Cardiac muscle cell (in vitro differentiated cells and primary cell): ENCODE measurements around the gene SALL1. TPM values are rescaled to one million over a fixed set of nuclear protein-coding genes. Genes with fewer than 3 reads are reported as not detected.

ENCODE experiments used
- DNase-seq, 2 donors: peaks; one replicate each; pipeline versions ENCODE4 v3.0.0 to v3.0.0-alpha.2; 2010 to 2017; ENCODE audit warnings: low read depth in 1 of 2, low spot score in 1 of 2
- H3K27ac ChIP-seq: fragments of 200-600 bp; sonication (generic); 2 replicates; pipeline ENCODE4 v1.5.1; 2016
- H3K27me3 ChIP-seq: fragments of 200-600 bp; sonication (generic); 2 replicates; pipeline ENCODE4 v1.6.0; 2016; ENCODE audit warnings: control low read depth
- H3K36me3 ChIP-seq: fragments of 200-600 bp; sonication (generic); 2 replicates; pipeline ENCODE4 v1.5.1; 2016; ENCODE audit warnings: control low read depth
- H3K4me1 ChIP-seq: fragments of 200-600 bp; sonication (generic); 2 replicates; pipeline ENCODE4 v1.8.1; 2017; ENCODE audit warnings: low read depth, mild to moderate bottlenecking, mixed run types
- H3K4me3 ChIP-seq: fragments of 200-600 bp; sonication (generic); 2 replicates; pipeline ENCODE4 v1.5.1; 2016; ENCODE audit warnings: mild to moderate bottlenecking
- H3K9me3 ChIP-seq: fragments of 200-600 bp; sonication (generic); 2 replicates; pipeline ENCODE4 v1.5.1; 2017; ENCODE audit warnings: low read depth, mild to moderate bottlenecking, control low read depth
- CTCF ChIP-seq: IDR thresholded peaks from 2 replicates; pipeline ENCODE4 v1.5.1; 2012; ENCODE audit warnings: low read depth, mild to moderate bottlenecking, low read length
- polyA plus RNA-seq: library from polyadenylated mRNA; unstranded; fragments of >200 nt; fragmentation: Nextera tagmentation; extraction: Ambion mirVana; gene quantifications from 2 replicates; pipeline ENCODE4 v1.2.1, GENCODE V29; 2016
- total RNA-seq: library from RNA; depleted of rRNA; stranded (reverse); fragments of >200 nt; gene quantifications from 2 replicates; pipeline ENCODE4 v1.2.3, GENCODE V29; 2016

The SALL1 gene
- total and polyA plus RNA-seq, 2 experiments from 2014 or later, result 4.2 to 16.7 TPM

GRCh38 chr16:51112323-51112722, 38.7 kb downstream of the SALL1 start:
- TF ChIP-seq CTCF, result no peak
- Histone ChIP-seq H3K27ac (no peak overlapping the region), H3K36me3 (no peaks in the 10 kb centered on the region), H3K27me3 (peaks cover 63% of the 10 kb centered on the region), H3K4me1 (no peaks in the 10 kb centered on the region), H3K4me3 (no peak overlapping the region), H3K9me3 (no peaks in the 10 kb centered on the region)
- DNase-seq, result no peak

- H3K9me3 ChIP-seq, result no peaks in the 10 kb centered on the region
- DNase-seq, result no peak
- H3K27ac ChIP-seq, result no peak overlapping the region
- peaks cover 63% of the 10 kb centered on the region for H3K27me3 ChIP-seq
- H3K36me3 ChIP-seq, result no peaks in the 10 kb centered on the region
- H3K4me1 ChIP-seq, result no peaks in the 10 kb centered on the region
- TF ChIP-seq CTCF, result no peak
- H3K4me3 ChIP-seq, result no peak overlapping the region
These were observed 39.3 kb downstream of the SALL1 start for GRCh38 chr16:51111759-51112158.

GRCh38 chr16:51110700-51111157, 40.3 kb downstream of the SALL1 start:
- H3K4me1 ChIP-seq, result no peaks in the 10 kb centered on the region
- TF ChIP-seq CTCF, result no peak
- peaks cover 57% of the 10 kb centered on the region for H3K27me3 ChIP-seq

GRCh38 chr16:51109173-51109572, 41.9 kb downstream of the SALL1 start:
- Histone ChIP-seq H3K9me3 (no peaks in the 10 kb centered on the region), H3K4me3 (no peak overlapping the region), H3K4me1 (no peaks in the 10 kb centered on the region), H3K27me3 (peaks cover 41% of the 10 kb centered on the region), H3K36me3 (no peaks in the 10 kb centered on the region), H3K27ac (no peak overlapping the region)
- DNase-seq, result no peak
- TF ChIP-seq CTCF, result no peak

More at GRCh38 chr16:51110700-51111157, 40.3 kb downstream of the SALL1 start:
- Histone ChIP-seq H3K27ac (no peak overlapping the region), H3K9me3 (no peaks in the 10 kb centered on the region), H3K4me3 (no peak overlapping the region), H3K36me3 (no peaks in the 10 kb centered on the region)
- DNase-seq, result no peak

- H3K27ac ChIP-seq, result no peak overlapping the region
- no peaks in the 10 kb centered on the region for H3K4me1 ChIP-seq
- TF ChIP-seq CTCF, result no peak
- H3K27me3 ChIP-seq, result peaks cover 27% of the 10 kb centered on the region
- H3K9me3 ChIP-seq, result no peaks in the 10 kb centered on the region
- DNase-seq, result no peak
- no peak overlapping the region for H3K4me3 ChIP-seq
- no peaks in the 10 kb centered on the region for H3K36me3 ChIP-seq
These were observed 43.3 kb downstream of the SALL1 start for GRCh38 chr16:51107742-51108141.

- no peak overlapping the region for H3K4me3 ChIP-seq
- peaks cover 15% of the 10 kb centered on the region for H3K27me3 ChIP-seq
- no peaks in the 10 kb centered on the region for H3K36me3 ChIP-seq
- no peak for DNase-seq
- no peak for TF ChIP-seq CTCF
- no peaks in the 10 kb centered on the region for H3K4me1 ChIP-seq
- H3K9me3 ChIP-seq, result no peaks in the 10 kb centered on the region
- H3K27ac ChIP-seq, result no peak overlapping the region
These were observed 44.5 kb downstream of the SALL1 start for GRCh38 chr16:51106535-51106934.
